Progenitor cell of endocrine pancreas (in vitro differentiated cells): ENCODE results near the gene CHRNE. TPM values are rescaled to one million over a fixed set of nuclear protein-coding genes. Genes with fewer than 3 reads are reported as not detected.
A peak's percentile ranks its signal among the peaks of the same experiment; 100 is the strongest.

ENCODE experiments used
- DNase-seq: peaks from one replicate; pipeline ENCODE4 v3.0.0; 2021; ENCODE audit warnings: low spot score; ENCODE audit not compliant: unreplicated experiment
- H3K27ac Mint-ChIP-seq: 2 replicates; pipeline ENCODE4 v1.8.0; 2021; ENCODE audit warnings: mild to moderate bottlenecking, moderate library complexity, mixed read lengths
- H3K27me3 Mint-ChIP-seq: 2 replicates; pipeline ENCODE4 v1.8.0; 2021; ENCODE audit warnings: mixed read lengths
- H3K36me3 Mint-ChIP-seq: 2 replicates; pipeline ENCODE4 v1.8.0; 2022; ENCODE audit warnings: mixed read lengths; ENCODE audit not compliant: insufficient read depth
- H3K4me1 Mint-ChIP-seq: 2 replicates; pipeline ENCODE4 v1.8.0; 2021; ENCODE audit warnings: low read depth, mixed read lengths
- H3K4me3 Mint-ChIP-seq: 2 replicates; pipeline ENCODE4 v1.8.0; 2021; ENCODE audit warnings: low read depth, mild to moderate bottlenecking, moderate library complexity, mixed read lengths
- H3K9me3 Mint-ChIP-seq: 2 replicates; pipeline ENCODE4 v1.8.0; 2021; ENCODE audit warnings: low read depth, mixed read lengths
- CTCF ChIP-seq: fragments of 200-600 bp; sonication (generic); IDR thresholded peaks from one replicate; pipeline ENCODE4 v1.5.0; 2021; ENCODE audit warnings: antibody characterized with exemption, mild to moderate bottlenecking; ENCODE audit not compliant: unreplicated experiment
- total RNA-seq: library from RNA; stranded (reverse); gene quantifications from 2 replicates; pipeline ENCODE4 v1.2.1, GENCODE V29; 2021

Gene CHRNE
- total RNA-seq, 1 donor from 2014 or later: 0.36 TPM

- Mint-ChIP-seq H3K27me3 (no peaks in the 10 kb centered on the region), H3K27ac (peak overlapping the region; percentile 92), H3K36me3 (peaks cover 8% of the 10 kb centered on the region)
Observed at GRCh38 chr17:4945944-4946280, 43.0 kb upstream of the CHRNE start.

GRCh38 chr17:4945176-4945943 is 42.5 kb upstream of the CHRNE start:
- H3K27me3 Mint-ChIP-seq: no peaks in the 10 kb centered on the region
- peak overlapping the region; percentile 73 for H3K27ac Mint-ChIP-seq
- peaks cover 8% of the 10 kb centered on the region for H3K36me3 Mint-ChIP-seq
- no peak for DNase-seq
- H3K9me3 Mint-ChIP-seq: no peaks in the 10 kb centered on the region
- no peak for TF ChIP-seq CTCF
- H3K4me3 Mint-ChIP-seq: peak overlapping the region; percentile 55
- H3K4me1 Mint-ChIP-seq: peaks cover 29% of the 10 kb centered on the region

More at GRCh38 chr17:4945944-4946280, 43.0 kb upstream of the CHRNE start:
- no peak for DNase-seq
- no peaks in the 10 kb centered on the region for H3K9me3 Mint-ChIP-seq
- H3K4me1 Mint-ChIP-seq: peaks cover 33% of the 10 kb centered on the region
- peak overlapping the region; percentile 85 for H3K4me3 Mint-ChIP-seq
- TF ChIP-seq CTCF: no peak

- Mint-ChIP-seq H3K4me1 (peaks cover 28% of the 10 kb centered on the region), H3K9me3 (no peaks in the 10 kb centered on the region), H3K4me3 (no peak overlapping the region), H3K27me3 (no peaks in the 10 kb centered on the region), H3K27ac (peak overlapping the region; percentile 26), H3K36me3 (peaks cover 8% of the 10 kb centered on the region)
- DNase-seq: no peak
- TF ChIP-seq CTCF: no peak
Observed at GRCh38 chr17:4944554-4945175, 41.8 kb upstream of the CHRNE start.

- DNase-seq: no peak
- Mint-ChIP-seq H3K4me3 (no peak overlapping the region), H3K27me3 (no peaks in the 10 kb centered on the region), H3K9me3 (no peaks in the 10 kb centered on the region), H3K4me1 (peaks cover 30% of the 10 kb centered on the region), H3K27ac (peak overlapping the region; percentile 62), H3K36me3 (peaks cover 8% of the 10 kb centered on the region)
- no peak for TF ChIP-seq CTCF
Observed at GRCh38 chr17:4944163-4944553, 41.3 kb upstream of the CHRNE start.

- TF ChIP-seq CTCF: no peak
- H3K4me1 Mint-ChIP-seq: peaks cover 37% of the 10 kb centered on the region
Observed at GRCh38 chr17:4942760-4943508, 40.0 kb upstream of the CHRNE start.

More at GRCh38 chr17:4942760-4943508, 40.0 kb upstream of the CHRNE start:
- no peaks in the 10 kb centered on the region for H3K27me3 Mint-ChIP-seq
- peak overlapping the region; percentile 19 for H3K4me3 Mint-ChIP-seq
- peaks cover 9% of the 10 kb centered on the region for H3K36me3 Mint-ChIP-seq
- no peak for DNase-seq
- no peaks in the 10 kb centered on the region for H3K9me3 Mint-ChIP-seq
- H3K27ac Mint-ChIP-seq: peak overlapping the region; percentile 79
